ENCODE measurements around the gene SLC16A10.

DNA sequence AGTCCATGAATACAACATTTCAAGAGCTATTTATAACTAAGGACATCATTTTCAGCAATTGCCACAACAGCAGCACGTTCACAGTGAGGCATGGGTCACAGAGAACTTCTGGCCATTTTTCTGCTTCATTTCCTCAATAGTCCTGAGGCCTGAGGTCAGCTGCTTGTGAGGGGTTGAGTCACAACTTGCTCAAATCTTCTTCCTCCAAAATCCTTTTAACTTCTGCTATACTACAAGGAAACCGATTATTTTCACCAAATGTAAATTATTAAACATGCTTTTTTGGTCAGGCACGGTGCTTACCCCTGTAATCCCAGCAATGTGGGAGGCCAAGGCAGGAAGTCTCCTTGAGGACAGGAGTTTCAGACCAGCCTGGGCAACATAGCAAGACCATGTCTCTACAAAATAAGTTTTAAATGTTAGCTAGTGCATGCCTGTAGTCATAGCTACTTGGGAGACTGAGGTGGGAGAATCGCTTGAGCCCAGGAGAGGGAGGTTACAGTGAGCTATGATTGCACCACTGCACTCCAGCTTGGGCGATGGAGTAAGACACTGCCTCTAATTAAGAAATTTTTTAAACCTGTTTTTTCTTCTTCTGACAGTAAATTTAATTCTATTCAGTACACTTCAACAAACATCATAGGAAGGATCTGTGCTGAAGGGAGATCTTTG, 11.1 kb upstream of the SLC16A10 start:
- TF ChIP-seq, protein P1, sequence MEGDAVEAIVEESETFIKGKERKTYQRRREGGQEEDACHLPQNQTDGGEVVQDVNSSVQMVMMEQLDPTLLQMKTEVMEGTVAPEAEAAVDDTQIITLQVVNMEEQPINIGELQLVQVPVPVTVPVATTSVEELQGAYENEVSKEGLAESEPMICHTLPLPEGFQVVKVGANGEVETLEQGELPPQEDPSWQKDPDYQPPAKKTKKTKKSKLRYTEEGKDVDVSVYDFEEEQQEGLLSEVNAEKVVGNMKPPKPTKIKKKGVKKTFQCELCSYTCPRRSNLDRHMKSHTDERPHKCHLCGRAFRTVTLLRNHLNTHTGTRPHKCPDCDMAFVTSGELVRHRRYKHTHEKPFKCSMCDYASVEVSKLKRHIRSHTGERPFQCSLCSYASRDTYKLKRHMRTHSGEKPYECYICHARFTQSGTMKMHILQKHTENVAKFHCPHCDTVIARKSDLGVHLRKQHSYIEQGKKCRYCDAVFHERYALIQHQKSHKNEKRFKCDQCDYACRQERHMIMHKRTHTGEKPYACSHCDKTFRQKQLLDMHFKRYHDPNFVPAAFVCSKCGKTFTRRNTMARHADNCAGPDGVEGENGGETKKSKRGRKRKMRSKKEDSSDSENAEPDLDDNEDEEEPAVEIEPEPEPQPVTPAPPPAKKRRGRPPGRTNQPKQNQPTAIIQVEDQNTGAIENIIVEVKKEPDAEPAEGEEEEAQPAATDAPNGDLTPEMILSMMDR (IDR thresholded peaks at IDR 0.05; ENCODE audit: low read length), result no peak
- TF ChIP-seq EZH2 (IDR thresholded peaks at IDR 0.05; ENCODE audit: borderline replicate concordance, low read length), result no peak
